Measurements from ENCODE around the gene KCTD1. TPM values are rescaled to one million over a fixed set of nuclear protein-coding genes. Genes with fewer than 3 reads are reported as not detected.

KCTD1 gene
- total and polyA plus RNA-seq, 2 donors (not counting 1 experiment from before 2014, with no cell fraction given), result 2.3 to 5.0 TPM

DNA sequence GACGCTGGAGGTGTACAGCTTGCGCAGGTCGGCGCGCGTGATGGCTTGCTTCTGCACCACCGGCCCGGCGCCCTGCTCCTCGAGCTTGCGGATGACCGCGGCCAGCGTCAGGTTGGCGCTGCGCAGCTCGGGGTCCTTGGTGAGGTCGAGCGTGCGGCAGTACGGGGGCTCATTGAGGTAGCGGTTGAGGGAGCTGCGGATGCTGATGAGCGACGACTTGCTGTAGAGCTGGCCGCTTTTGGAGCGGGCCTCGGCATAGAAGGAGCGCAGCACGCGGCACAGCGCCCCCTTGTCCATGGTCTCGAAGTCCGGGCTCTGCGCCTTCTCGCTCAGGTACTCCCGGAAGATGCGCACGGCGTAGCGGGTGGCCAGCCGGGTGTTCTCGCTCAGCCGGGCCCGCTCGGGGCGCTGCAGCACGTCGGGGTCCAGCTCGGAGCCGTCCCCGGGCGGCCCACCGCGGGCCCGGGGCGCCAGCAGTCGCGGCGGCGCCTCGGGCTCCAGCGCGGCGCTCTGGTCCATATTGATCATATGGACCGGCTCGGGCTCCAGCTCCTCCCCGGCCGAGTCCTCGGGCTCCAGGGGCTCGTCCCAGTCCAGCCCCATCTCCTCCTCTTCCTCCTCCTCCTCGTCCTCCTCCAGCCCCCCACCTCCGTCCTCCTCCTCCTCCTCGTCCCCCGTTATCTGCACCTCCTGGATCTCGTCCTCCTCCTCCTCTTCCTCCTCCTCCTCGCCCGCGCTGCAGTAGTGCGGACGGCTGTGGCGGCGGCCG lies 523 bp downstream of the KCTD1 start:
- Mint-ChIP-seq H3K4me3 (peak overlapping the region; percentile 89), H3K4me1 (peaks cover 39% of the 10 kb centered on the region), H3K27me3 (peaks cover 25% of the 10 kb centered on the region), H3K27ac (peak overlapping the region; percentile 46), H3K9me3 (ENCODE audit: insufficient read depth) (no peaks in the 10 kb centered on the region)
- peak; percentile 67 for DNase-seq
- Histone ChIP-seq H2AFZ (ENCODE audit: insufficient read depth, low read depth, low read length, poor library complexity, severe bottlenecking) (peak overlapping the region; percentile 76), H3K27me3 (replicated peaks in 1 of 4; ENCODE audit: control extremely low read depth in 1 of 4, control insufficient read depth in 3 of 4, insufficient read depth in 4 of 4, low read length in 3 of 4) (peaks cover 0 to 33% (median 24%) of the 10 kb centered on the region in 4 experiments), H4K20me1 (ENCODE audit: control insufficient read depth, insufficient read depth, low read length, poor library complexity, severe bottlenecking) (no peaks in the 10 kb centered on the region), H3K4me1 (ENCODE audit: control insufficient read depth in 2 of 2, insufficient read depth in 2 of 2, low read length in 2 of 2) (peaks cover 26 to 31% of the 10 kb centered on the region in 2 donors), H3K9ac (ENCODE audit: low read length) (peak overlapping the region; percentile 76), H3K27ac (ENCODE audit: low read length in 2 of 2) (no peak overlapping the region), H3K36me3 (replicated peaks in 1 of 2; ENCODE audit: control extremely low read depth in 1 of 2, control insufficient read depth in 1 of 2, extremely low read depth in 1 of 2, insufficient read depth in 2 of 2, low read length in 1 of 2) (no peaks in the 10 kb centered on the region), H3K4me3 (ENCODE audit: control extremely low read depth in 1 of 5, extremely low read depth in 1 of 5, insufficient read depth in 1 of 5, low read depth in 2 of 5, low read length in 4 of 5) (peak overlapping the region in 4 of 5 experiments; percentile 38 to 71 (median 62)), H3K4me2 (replicated peaks; ENCODE audit: low read depth, low read length, poor library complexity, severe bottlenecking) (peak overlapping the region; percentile 87), H3K9me3 (ENCODE audit: control extremely low read depth in 1 of 3, control insufficient read depth in 2 of 3, insufficient read depth in 1 of 3, low read length in 2 of 3) (peaks cover 0 to 17% (median 0%) of the 10 kb centered on the region in 3 donors), H3K79me2 (ENCODE audit: control insufficient read depth, insufficient read depth, low read length) (no peaks in the 10 kb centered on the region)
- peak; percentile 74 for ATAC-seq (ENCODE audit: low read depth)
- ChIA-PET CTCF (interaction anchor here (1.0 to 1.1 kb wide), 2 partner anchors 20 to 22 kb away, joined by 3 read pairs; no protein-coding TSS in a partner anchor), POLR2A (no interaction called here)
- WGBS (ENCODE audit: insufficient coverage), result 6% methylated on average over 84 of the region's 84 CpGs
- TF ChIP-seq, protein P1, sequence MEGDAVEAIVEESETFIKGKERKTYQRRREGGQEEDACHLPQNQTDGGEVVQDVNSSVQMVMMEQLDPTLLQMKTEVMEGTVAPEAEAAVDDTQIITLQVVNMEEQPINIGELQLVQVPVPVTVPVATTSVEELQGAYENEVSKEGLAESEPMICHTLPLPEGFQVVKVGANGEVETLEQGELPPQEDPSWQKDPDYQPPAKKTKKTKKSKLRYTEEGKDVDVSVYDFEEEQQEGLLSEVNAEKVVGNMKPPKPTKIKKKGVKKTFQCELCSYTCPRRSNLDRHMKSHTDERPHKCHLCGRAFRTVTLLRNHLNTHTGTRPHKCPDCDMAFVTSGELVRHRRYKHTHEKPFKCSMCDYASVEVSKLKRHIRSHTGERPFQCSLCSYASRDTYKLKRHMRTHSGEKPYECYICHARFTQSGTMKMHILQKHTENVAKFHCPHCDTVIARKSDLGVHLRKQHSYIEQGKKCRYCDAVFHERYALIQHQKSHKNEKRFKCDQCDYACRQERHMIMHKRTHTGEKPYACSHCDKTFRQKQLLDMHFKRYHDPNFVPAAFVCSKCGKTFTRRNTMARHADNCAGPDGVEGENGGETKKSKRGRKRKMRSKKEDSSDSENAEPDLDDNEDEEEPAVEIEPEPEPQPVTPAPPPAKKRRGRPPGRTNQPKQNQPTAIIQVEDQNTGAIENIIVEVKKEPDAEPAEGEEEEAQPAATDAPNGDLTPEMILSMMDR (IDR thresholded peaks at IDR 0.05), result no peak
- no peak for TF ChIP-seq EZH2 (IDR thresholded peaks at IDR 0.05; ENCODE audit: borderline replicate concordance, insufficient read depth, low read depth, low read length, poor library complexity, severe bottlenecking)
- intact Hi-C loops (cut with micrococcal nuclease), result no loop called here

Data from B cell (primary cell).